GM23338 (cell line): Measurements from ENCODE around the gene SVBP.

Experiments
- CREB1 ChIP-seq: fragments of 250-450 bp; sonication (Bioruptor Pico); IDR thresholded peaks from 2 replicates; pipeline ENCODE4 v1.5.0; 2020; ENCODE audit warnings: low read depth, mild to moderate bottlenecking, moderate library complexity
- EZH2 ChIP-seq: fragments of 200-600 bp; sonication (generic); IDR thresholded peaks from one replicate; pipeline ENCODE4 v1.8.0; 2017; ENCODE audit warnings: antibody characterized with exemption, mild to moderate bottlenecking, low read depth; ENCODE audit not compliant: unreplicated experiment
- EZH2phosphoT487 ChIP-seq: fragments of 200-600 bp; sonication (generic); IDR thresholded peaks from one replicate; pipeline ENCODE4 v1.8.1; 2018; ENCODE audit warnings: antibody characterized with exemption; ENCODE audit not compliant: unreplicated experiment
- JUNB ChIP-seq: IDR thresholded peaks from one replicate; pipeline ENCODE4 v1.6.1; 2016; ENCODE audit warnings: antibody characterized with exemption; ENCODE audit not compliant: unreplicated experiment
- POLR2AphosphoS5 ChIP-seq: IDR thresholded peaks from 2 replicates; pipeline ENCODE4 v1.6.1; 2016; ENCODE audit warnings: antibody characterized with exemption, low read depth
- ZNF331 ChIP-seq: fragments of 250-450 bp; sonication (Bioruptor Pico); IDR thresholded peaks from 2 replicates; pipeline ENCODE4 v1.5.0; 2020; ENCODE audit warnings: low read depth, mild to moderate bottlenecking, moderate library complexity
- TF ChIP-seq, protein P1 (sequence below), 2 experiments: fragments of 200-600 bp in 1 of 2; sonication (generic) in 1 of 2; conservative IDR thresholded peaks; 2 replicates each; pipeline versions ENCODE4 v1.5.1 to v1.6.1; 2016 to 2017; ENCODE audit warnings: antibody characterized with exemption in 2 of 2, low read depth in 2 of 2, mild to moderate bottlenecking in 2 of 2, moderate library complexity in 1 of 2
- TF ChIP-seq, protein P2 (sequence below): IDR thresholded peaks from one replicate; pipeline ENCODE4 v1.6.1; 2018; ENCODE audit warnings: antibody characterized with exemption; ENCODE audit not compliant: unreplicated experiment
- TF ChIP-seq, protein P3 (sequence below): IDR thresholded peaks from 2 replicates; pipeline ENCODE4 v1.6.1; 2016; ENCODE audit warnings: antibody characterized with exemption

DNA sequence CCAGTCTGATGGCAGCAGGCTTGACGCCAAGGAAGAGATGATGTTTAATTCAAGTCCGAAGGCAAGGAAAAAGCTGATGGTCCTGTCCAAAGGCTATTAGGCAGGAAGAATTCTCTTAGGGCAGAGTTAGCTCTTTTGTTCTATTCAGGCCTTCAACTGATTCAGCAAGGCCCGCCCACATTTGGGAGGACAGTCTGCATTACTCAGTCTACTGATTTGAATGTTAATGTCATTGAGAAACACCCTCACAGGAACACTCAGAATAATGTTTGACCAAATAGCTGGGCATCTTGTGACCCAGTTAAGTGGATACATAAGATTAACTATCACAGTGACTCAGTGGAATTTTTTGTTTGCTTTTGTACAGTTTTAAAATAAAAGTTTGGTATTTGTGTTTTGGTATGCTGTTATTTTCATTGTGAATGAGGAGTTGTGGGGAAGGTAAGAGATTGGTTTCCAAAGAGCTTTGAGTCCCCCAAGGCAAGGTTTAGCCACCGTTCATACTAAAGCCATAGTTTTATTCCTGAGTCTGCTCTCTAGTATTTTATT, 27.5 kb upstream of the SVBP start:
- no peak for TF ChIP-seq EZH2phosphoT487
- TF ChIP-seq EZH2: no peak
- TF ChIP-seq, protein P1, sequence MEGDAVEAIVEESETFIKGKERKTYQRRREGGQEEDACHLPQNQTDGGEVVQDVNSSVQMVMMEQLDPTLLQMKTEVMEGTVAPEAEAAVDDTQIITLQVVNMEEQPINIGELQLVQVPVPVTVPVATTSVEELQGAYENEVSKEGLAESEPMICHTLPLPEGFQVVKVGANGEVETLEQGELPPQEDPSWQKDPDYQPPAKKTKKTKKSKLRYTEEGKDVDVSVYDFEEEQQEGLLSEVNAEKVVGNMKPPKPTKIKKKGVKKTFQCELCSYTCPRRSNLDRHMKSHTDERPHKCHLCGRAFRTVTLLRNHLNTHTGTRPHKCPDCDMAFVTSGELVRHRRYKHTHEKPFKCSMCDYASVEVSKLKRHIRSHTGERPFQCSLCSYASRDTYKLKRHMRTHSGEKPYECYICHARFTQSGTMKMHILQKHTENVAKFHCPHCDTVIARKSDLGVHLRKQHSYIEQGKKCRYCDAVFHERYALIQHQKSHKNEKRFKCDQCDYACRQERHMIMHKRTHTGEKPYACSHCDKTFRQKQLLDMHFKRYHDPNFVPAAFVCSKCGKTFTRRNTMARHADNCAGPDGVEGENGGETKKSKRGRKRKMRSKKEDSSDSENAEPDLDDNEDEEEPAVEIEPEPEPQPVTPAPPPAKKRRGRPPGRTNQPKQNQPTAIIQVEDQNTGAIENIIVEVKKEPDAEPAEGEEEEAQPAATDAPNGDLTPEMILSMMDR (conservative IDR thresholded peaks at IDR 0.05; ENCODE audit: low read depth in 2 of 2): no peak
- TF ChIP-seq POLR2AphosphoS5: no peak
- TF ChIP-seq, protein P2, sequence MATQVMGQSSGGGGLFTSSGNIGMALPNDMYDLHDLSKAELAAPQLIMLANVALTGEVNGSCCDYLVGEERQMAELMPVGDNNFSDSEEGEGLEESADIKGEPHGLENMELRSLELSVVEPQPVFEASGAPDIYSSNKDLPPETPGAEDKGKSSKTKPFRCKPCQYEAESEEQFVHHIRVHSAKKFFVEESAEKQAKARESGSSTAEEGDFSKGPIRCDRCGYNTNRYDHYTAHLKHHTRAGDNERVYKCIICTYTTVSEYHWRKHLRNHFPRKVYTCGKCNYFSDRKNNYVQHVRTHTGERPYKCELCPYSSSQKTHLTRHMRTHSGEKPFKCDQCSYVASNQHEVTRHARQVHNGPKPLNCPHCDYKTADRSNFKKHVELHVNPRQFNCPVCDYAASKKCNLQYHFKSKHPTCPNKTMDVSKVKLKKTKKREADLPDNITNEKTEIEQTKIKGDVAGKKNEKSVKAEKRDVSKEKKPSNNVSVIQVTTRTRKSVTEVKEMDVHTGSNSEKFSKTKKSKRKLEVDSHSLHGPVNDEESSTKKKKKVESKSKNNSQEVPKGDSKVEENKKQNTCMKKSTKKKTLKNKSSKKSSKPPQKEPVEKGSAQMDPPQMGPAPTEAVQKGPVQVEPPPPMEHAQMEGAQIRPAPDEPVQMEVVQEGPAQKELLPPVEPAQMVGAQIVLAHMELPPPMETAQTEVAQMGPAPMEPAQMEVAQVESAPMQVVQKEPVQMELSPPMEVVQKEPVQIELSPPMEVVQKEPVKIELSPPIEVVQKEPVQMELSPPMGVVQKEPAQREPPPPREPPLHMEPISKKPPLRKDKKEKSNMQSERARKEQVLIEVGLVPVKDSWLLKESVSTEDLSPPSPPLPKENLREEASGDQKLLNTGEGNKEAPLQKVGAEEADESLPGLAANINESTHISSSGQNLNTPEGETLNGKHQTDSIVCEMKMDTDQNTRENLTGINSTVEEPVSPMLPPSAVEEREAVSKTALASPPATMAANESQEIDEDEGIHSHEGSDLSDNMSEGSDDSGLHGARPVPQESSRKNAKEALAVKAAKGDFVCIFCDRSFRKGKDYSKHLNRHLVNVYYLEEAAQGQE: no peak
- TF ChIP-seq JUNB: no peak
- TF ChIP-seq, protein P3, sequence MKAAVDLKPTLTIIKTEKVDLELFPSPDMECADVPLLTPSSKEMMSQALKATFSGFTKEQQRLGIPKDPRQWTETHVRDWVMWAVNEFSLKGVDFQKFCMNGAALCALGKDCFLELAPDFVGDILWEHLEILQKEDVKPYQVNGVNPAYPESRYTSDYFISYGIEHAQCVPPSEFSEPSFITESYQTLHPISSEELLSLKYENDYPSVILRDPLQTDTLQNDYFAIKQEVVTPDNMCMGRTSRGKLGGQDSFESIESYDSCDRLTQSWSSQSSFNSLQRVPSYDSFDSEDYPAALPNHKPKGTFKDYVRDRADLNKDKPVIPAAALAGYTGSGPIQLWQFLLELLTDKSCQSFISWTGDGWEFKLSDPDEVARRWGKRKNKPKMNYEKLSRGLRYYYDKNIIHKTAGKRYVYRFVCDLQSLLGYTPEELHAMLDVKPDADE: no peak
- no peak for TF ChIP-seq ZNF331 (CRISPR knock-in tag)
- no peak for TF ChIP-seq CREB1 (CRISPR knock-in tag)
